ENCODE measurements around the gene MMP7.

MMP7 gene

GRCh38 chr11:102497061-102497460 is 33.5 kb downstream of the MMP7 start:
- in situ Hi-C loops (cut with HindIII; ENCODE audit: low sequenced_read_pairs), result no loop called here

GRCh38 chr11:102495161-102496042 is 35.1 kb downstream of the MMP7 start:
- in situ Hi-C loops (cut with HindIII; ENCODE audit: low sequenced_read_pairs), result no loop called here

- in situ Hi-C loops (cut with HindIII; ENCODE audit: low sequenced_read_pairs), result no loop called here
These were observed 36.3 kb downstream of the MMP7 start for GRCh38 chr11:102494216-102494615.

DNA sequence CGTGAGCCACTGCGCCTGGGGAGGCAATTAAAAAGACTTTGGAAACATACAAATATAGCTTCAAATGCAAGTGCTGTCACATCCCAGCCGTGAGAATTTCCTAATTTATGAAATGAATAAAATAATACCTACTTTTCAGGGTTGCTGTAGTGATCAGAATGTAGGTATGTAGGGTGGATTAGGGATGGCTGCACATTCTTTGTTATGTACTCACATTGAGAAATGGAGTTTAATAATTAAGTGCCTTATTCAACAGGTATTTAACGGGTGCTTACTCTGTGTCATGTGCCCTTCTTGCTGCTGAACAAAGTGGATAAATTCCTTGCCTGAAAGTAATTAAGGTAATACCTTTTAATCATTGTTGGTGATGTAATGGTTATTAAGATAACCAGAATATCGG is 37.0 kb downstream of the MMP7 start:
- in situ Hi-C loops (cut with HindIII; ENCODE audit: low sequenced_read_pairs), result no loop called here

- in situ Hi-C loops (cut with HindIII; ENCODE audit: low sequenced_read_pairs), result no loop called here
These were observed 38.6 kb downstream of the MMP7 start for GRCh38 chr11:102491969-102492368.

DNA sequence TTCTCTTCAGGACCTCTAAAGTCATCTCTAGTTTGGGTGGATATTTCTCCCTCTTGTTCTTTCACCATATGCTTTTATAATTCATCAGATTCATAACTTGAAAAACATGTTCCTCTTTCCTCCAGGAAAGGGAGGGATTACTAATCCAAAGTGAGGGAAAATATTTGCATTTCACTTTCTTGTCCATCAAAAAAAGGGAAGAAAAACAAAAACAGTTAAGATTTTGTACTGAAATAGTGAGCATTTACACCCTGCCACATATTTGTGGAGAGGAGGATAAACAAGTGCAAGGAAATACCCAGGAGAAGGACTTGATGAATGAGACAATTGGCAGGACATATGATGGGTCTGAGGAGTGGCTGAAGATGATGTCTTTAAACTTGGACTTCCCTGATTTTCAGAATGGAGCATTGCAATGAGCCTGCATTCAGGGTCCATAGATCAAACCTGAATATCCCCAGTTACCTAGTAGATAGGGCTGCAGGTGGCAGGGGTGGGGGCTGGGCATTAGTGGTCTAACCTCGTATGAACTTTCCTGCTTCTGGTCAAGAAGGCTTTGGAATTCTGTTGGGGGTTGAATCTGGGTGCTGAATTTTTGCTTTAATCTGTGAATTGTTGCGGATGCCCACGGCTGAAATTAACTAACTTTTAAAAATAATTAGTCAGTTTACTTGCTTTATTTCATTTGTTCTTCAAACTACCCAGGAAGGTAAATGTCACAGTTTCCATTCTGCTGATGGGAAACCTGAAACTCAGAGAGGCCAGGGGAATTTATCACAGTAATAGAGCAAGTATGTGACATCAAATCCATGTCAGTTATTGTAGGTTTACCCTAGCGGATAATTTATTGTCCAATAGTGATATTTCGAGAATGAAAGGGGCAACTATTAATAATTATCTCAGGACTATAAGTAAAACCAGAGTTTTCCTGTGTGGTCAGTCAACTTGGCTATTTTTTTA is 41.1 kb downstream of the MMP7 start:
- in situ Hi-C loops (cut with HindIII; ENCODE audit: low sequenced_read_pairs), result no loop called here

DNA sequence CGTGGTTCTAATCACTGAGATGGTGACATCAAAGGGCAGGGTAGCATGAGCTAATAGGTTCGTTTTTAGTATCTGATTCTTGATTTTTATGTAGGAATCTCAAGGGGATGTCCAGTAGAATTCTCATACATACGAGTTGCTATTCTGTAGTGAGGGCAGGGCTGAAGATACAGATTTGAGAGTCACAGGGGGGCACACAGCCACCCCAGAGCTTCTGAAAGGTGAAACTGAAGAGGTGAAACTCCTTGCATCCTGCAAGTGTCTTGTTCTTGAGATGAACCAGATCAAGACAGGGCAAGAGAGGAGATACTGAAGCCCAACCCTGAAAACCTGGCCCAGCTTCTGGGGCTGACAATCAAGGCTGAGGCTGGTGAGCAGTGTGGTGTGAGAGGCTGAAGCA is 42.3 kb downstream of the MMP7 start:
- in situ Hi-C loops (cut with HindIII; ENCODE audit: low sequenced_read_pairs), result no loop called here

DNA sequence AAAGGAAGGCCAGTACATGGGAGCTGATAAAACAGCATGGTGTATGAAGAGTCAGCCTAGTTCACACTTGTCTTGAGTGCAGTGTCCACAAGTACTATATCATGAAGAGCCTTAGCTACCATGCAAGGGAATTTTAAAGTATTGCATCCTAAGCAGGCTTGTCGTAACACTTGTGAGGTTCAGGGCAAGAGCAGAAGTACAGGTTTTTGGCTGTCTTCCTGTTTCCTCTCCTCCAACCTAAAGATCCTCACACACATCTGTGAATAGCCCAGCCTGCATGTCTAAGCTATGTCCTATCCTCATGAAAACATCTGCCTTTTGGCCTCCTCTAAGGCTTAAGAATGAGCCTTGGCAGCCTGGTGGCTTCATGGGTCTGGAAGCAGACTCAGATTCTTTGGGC is 43.3 kb downstream of the MMP7 start:
- in situ Hi-C loops (cut with HindIII; ENCODE audit: low sequenced_read_pairs), result no loop called here

DNA sequence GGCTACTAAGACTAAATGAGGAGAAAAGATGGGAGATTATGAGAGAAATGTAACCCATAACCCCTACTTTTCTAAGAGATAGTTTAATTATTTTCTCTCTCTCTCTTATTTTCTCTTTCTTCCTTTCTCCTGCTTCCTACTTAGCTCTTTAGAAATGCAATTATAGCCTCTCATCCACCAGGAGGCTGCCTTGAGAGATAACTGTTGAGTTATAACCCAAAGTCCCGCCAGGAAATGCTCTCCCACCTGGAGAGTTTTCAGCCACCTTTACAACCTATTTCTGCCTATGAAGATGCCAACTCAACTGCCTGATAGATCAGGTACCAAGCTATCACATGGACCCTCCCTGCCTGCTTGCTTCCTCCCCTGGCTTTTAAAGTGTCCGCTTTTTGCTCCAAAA is 44.0 kb downstream of the MMP7 start:
- in situ Hi-C loops (cut with HindIII; ENCODE audit: low sequenced_read_pairs), result no loop called here

DNA sequence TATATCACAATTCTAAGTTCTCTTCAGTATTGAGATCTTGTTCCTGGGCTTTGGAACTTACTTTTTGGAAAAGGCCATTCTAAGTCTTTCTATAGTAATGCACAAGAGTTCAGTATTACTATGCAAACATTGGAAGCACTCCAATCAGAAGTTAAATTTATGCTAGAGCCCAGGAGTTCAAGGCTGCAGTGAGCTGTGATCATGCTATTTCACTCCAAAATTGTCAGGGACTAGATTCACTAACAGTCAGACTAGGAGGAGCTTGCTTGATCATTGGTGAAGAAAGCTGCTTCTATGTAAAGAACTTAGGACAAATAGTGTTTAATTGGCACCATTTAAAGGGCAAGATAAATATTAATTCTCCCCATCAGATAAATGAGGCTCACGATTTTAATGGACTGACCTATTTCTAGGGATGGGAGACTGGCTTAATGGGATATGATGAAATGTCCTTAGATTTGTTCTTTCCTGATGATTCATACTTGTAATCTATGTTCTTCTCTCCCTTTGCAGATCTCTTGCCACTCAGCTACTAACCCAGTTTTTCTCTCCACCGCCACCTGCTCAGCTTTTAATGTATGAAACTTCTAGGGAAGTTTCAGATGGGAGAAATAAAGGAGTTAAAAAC is 45.3 kb downstream of the MMP7 start:
- in situ Hi-C loops (cut with HindIII; ENCODE audit: low sequenced_read_pairs), result no loop called here

GRCh38 chr11:102482433-102482832 is 48.1 kb downstream of the MMP7 start:
- in situ Hi-C loops (cut with HindIII; ENCODE audit: low sequenced_read_pairs), result no loop called here

GRCh38 chr11:102479733-102480132 is 50.8 kb downstream of the MMP7 start:
- in situ Hi-C loops (cut with HindIII; ENCODE audit: low sequenced_read_pairs), result loop anchor here (5.0 kb wide), 1 partner anchor 47 kb away; no protein-coding TSS in a partner anchor

- in situ Hi-C loops (cut with HindIII; ENCODE audit: low sequenced_read_pairs), result loop anchor here (5.0 kb wide), 1 partner anchor 46 kb away; no protein-coding TSS in a partner anchor
These were observed 51.8 kb downstream of the MMP7 start for GRCh38 chr11:102478673-102479299.

GRCh38 chr11:102476812-102477211 is 53.7 kb downstream of the MMP7 start:
- in situ Hi-C loops (cut with HindIII; ENCODE audit: low sequenced_read_pairs), result loop anchor here (5.0 kb wide), 1 partner anchor 45 kb away; no protein-coding TSS in a partner anchor

DNA sequence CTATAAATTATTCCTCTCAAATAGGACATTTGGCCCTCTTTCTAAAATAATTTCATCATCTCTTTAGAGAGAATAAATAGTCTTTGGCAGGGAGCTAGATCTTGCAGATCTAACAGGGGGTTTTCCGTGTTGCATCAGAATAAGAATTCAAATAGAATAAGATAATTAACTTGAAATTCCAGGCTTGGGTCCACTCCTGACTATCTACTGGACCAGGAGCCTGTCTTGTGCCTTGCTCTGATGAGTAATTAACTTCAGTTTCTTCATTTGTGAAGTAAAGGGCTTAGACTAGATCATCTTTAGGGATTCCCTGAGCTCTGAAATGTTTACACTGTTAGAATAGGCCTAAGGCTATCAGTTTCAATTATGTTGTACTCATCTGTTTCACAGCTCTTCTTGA is 54.5 kb downstream of the MMP7 start:
- in situ Hi-C loops (cut with HindIII; ENCODE audit: low sequenced_read_pairs), result loop anchor here (5.0 kb wide), 1 partner anchor 44 kb away; no protein-coding TSS in a partner anchor

- in situ Hi-C loops (cut with HindIII; ENCODE audit: low sequenced_read_pairs), result no loop called here
These were observed 57.0 kb downstream of the MMP7 start for GRCh38 chr11:102473543-102473942.

DNA sequence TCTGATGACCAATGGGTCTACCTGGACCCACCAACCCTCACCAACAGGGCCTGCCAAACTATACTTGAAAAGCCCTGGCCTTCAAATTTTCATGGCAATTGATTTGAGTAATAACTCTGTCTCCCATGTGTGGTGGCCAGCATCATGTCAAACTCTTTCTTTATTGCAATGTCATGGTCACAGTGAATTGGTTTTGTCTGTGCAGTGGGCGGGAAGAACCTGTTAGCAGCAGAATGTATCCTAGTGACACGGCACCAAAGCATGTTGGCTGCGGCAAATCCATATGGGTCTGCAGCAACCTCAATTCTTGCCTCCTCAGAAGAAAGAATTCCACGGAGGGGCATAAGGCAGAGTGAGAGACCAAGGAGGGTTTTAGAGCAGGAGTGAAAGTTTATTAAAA is 58.4 kb downstream of the MMP7 start:
- in situ Hi-C loops (cut with HindIII; ENCODE audit: low sequenced_read_pairs), result no loop called here

GRCh38 chr11:102471474-102471873 is 59.1 kb downstream of the MMP7 start:
- in situ Hi-C loops (cut with HindIII; ENCODE audit: low sequenced_read_pairs), result no loop called here

Measured in endothelial cell of hepatic sinusoid (primary cell).